Subcutaneous abdominal adipose tissue (tissue), 5 donors: Measurements from ENCODE around the gene FMNL2.

Experiments used
- H3K27ac ChIP-seq: one replicate; pipeline ENCODE4 v1.7.0; 2013; ENCODE audit warnings: low read depth, mild to moderate bottlenecking, inconsistent platforms, low read length, moderate library complexity
- H3K27me3 ChIP-seq, 5 donors: one replicate each; pipeline ENCODE4 v1.7.0; 2013; ENCODE audit warnings: low read length in 5 of 5, inconsistent platforms in 1 of 5; ENCODE audit not compliant: control insufficient read depth in 5 of 5, insufficient read depth in 4 of 5
- H3K36me3 ChIP-seq, 5 donors: one replicate each; pipeline ENCODE4 v1.7.0; 2013; ENCODE audit warnings: low read length in 5 of 5; ENCODE audit not compliant: control insufficient read depth in 5 of 5, insufficient read depth in 5 of 5
- H3K4me1 ChIP-seq, 5 donors: one replicate each; pipeline ENCODE4 v1.7.0; 2013; ENCODE audit warnings: low read length in 5 of 5, mild to moderate bottlenecking in 3 of 5, moderate library complexity in 1 of 5; ENCODE audit not compliant: control insufficient read depth in 5 of 5, insufficient read depth in 5 of 5
- H3K4me3 ChIP-seq, 5 donors: one replicate each; pipeline ENCODE4 v1.7.0; 2013; ENCODE audit warnings: low read length in 5 of 5, low read depth in 1 of 5
- H3K9ac ChIP-seq, 5 donors: one replicate each; pipeline ENCODE4 v1.7.0; 2013; ENCODE audit warnings: low read length in 5 of 5, mild to moderate bottlenecking in 4 of 5, moderate library complexity in 3 of 5
- H3K9me3 ChIP-seq, 5 donors: one replicate each; pipeline ENCODE4 v1.7.0; 2013; ENCODE audit warnings: low read length in 5 of 5; ENCODE audit not compliant: control insufficient read depth in 5 of 5
- donor health status: healthy.
- donor health status: healthy.
- donor health status: healthy.
- donor health status: healthy.
- donor health status: healthy.

FMNL2 gene

DNA sequence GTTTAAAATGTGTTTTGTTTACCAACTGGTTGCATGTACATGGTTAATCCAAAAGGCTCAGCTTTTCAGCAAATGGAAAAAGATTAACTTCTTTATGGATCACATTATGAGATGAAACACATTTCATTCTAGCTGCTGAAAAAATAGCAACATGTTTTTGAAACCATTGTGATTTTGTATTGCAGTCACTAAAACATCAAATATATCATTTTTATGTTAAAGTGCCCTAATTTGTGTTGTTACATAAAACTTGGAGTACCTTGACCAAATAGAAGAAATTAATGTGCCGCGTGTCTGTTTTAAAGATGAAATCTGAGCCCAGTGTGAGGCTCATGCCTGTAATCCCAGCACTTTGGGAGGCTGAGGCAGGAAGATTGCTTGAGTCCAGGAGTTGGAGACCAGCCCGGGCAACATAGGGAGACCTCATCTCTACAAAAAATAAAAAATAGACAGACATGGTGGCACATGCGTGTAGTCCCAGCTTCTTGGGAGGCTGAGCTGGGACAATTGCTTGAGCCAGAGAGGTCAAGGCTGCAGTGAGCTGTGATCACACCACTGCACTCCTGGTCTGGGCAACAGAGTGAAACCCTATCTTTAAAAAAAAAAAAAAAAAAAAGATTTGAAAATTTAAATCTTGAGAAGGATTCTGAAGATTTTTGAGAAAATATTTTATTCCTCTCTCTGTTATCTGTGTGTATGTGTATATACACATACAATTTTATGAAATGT lies 96.6 kb downstream of the FMNL2 start:
- no peak overlapping the region for H3K4me3 ChIP-seq
- H3K36me3 ChIP-seq, result no peaks in the 10 kb centered on the region
- H3K9ac ChIP-seq, result peak overlapping the region in 3 of 5 donors; percentile 2 to 56 (median 52)
- no peaks in the 10 kb centered on the region for H3K9me3 ChIP-seq
- H3K27ac ChIP-seq, result peak overlapping the region; percentile 79
- H3K4me1 ChIP-seq, result peaks cover 3 to 50% (median 41%) of the 10 kb centered on the region in 5 donors
- no peaks in the 10 kb centered on the region for H3K27me3 ChIP-seq

DNA sequence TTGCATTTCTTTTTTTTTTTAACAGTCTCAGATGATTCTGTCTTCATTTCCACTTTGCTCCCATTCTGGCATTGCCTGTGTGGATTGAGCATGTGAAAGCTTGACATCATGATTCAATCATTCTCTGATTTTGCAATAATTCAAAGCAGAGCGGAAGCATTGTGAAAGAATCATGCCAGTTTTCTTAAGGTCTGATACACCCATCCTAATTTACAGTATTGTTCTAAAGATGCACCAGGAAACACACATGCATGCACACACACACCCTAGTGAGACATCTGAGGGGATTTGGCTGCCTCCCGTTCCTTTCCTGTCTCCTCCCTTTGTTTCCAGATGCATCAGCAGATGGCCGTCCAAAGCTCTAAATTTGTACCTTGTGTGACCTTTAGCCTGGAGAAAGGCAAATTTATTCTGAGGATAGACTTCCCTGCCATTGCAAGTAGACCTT lies 97.3 kb downstream of the FMNL2 start:
- H3K27me3 ChIP-seq, result no peaks in the 10 kb centered on the region
- no peaks in the 10 kb centered on the region for H3K9me3 ChIP-seq
- peak overlapping the region; percentile 79 for H3K27ac ChIP-seq
- no peak overlapping the region for H3K4me3 ChIP-seq
- H3K9ac ChIP-seq, result peak overlapping the region in 2 of 5 donors; percentile 56 to 57
- no peaks in the 10 kb centered on the region for H3K36me3 ChIP-seq
- H3K4me1 ChIP-seq, result peaks cover 3 to 55% (median 41%) of the 10 kb centered on the region in 5 donors

DNA sequence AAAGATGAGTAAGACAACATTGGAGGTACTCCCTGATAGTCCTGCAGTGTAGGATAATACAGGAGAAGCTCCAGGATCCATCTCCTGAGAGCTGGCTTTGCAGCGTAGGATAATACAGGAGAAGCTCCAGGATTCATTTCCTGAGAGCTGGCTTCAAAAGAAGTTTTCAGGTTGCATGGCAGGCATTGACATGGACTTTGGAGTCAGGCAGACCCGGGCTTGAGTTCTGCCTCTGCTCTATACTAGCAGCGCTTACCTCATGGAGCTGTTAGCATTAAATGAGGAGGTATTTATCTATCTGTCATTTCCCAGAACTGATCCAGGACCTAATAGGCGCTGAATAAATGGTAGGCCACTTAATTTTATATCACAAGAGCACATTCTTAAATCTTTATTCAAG lies 97.8 kb downstream of the FMNL2 start:
- H3K36me3 ChIP-seq, result no peaks in the 10 kb centered on the region
- H3K9ac ChIP-seq, result peak overlapping the region in 2 of 5 donors; percentile 11 to 56
- H3K4me1 ChIP-seq, result peaks cover 3 to 55% (median 40%) of the 10 kb centered on the region in 5 donors
- no peaks in the 10 kb centered on the region for H3K9me3 ChIP-seq
- H3K4me3 ChIP-seq, result no peak overlapping the region
- no peaks in the 10 kb centered on the region for H3K27me3 ChIP-seq
- peak overlapping the region; percentile 79 for H3K27ac ChIP-seq

DNA sequence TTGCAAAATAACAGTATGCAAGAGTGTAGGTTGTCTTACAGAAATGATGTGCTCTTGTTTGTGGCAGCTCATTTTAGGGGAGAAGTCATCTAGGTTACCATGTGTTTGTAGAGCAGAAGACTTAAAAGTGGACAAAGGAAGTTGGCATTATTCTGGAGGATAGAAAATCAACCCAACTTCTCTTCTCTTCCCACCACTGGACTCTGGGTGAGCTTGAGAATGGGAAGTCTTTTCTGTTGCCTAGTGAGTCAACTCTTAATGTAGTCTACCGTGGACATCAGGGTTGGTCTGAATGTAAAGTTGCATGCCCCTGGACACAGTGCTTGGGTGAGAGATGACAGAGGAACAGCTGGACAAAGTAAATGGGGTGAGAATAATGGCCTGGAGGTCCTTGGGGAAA lies 98.3 kb downstream of the FMNL2 start:
- Histone ChIP-seq H3K9me3 (no peaks in the 10 kb centered on the region), H3K4me1 (peaks cover 3 to 58% (median 35%) of the 10 kb centered on the region in 5 donors), H3K9ac (no peak overlapping the region), H3K27me3 (no peaks in the 10 kb centered on the region), H3K4me3 (no peak overlapping the region), H3K36me3 (no peaks in the 10 kb centered on the region), H3K27ac (peak overlapping the region; percentile 79)

DNA sequence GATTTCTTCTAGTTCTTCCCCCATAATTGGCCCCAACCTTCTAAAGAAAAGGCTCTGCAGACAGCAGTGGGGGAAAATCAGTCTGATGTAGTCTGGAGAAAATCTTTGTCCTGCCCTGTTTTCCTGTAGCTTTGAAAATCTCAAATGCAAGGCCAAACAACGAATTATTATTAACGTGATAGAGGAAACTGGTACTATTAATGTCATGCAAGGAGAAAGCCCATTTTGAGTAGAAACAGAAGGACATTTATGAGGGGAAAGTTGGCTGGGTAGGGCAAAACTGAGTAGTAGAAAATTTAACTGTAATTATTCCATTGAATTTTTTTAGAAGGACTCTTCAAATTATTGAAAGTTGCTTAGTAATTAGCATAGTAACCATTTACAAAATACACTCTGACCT lies 98.8 kb downstream of the FMNL2 start:
- peaks cover 3 to 56% (median 31%) of the 10 kb centered on the region in 5 donors for H3K4me1 ChIP-seq

DNA sequence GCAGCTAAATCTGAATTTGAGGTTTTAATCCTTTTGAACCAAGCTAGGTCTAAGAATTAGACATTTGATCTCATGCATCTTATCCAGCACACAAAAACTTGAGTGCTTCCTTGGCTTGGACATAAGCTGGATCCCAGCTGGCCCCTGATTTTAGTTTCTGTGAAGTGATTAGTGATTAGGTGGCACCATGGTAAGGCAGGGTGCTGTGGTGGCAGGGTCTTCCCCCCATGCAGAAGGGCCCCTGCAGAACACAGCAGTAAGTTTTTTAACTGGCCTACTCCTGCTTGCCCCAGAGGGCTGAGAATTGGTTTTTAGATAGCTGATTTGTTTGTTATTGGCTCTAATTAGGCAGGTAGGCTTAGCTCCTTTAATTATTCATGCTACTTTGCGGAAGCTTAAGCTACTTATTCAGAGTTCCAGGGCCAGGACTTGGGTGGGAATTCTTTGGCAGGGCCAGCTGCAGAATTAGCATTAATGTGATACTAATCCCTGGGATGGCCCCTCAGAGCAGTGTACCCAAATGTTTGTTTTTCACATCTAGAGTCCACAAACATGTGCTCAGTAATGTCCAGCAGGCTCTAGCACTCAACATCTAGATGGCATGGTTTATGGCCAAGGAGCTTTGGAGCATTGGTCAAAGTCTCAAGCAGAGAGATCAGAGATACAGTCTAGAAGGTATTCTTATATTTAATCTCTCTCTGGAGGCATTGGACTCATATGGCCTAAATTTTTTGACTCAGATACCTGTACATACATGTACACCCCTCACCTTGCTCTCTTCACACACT lies 99.6 kb downstream of the FMNL2 start:
- H3K9me3 ChIP-seq, result no peaks in the 10 kb centered on the region
- no peak overlapping the region for H3K4me3 ChIP-seq
- H3K36me3 ChIP-seq, result no peaks in the 10 kb centered on the region
- peak overlapping the region; percentile 79 for H3K27ac ChIP-seq
- no peaks in the 10 kb centered on the region for H3K27me3 ChIP-seq
- no peak overlapping the region for H3K9ac ChIP-seq
- H3K4me1 ChIP-seq, result peaks cover 3 to 52% (median 31%) of the 10 kb centered on the region in 5 donors

More for the DNA sequence above, 98.8 kb downstream of the FMNL2 start:
- Histone ChIP-seq H3K9ac (no peak overlapping the region), H3K27ac (peak overlapping the region; percentile 79), H3K4me3 (no peak overlapping the region), H3K36me3 (no peaks in the 10 kb centered on the region), H3K9me3 (no peaks in the 10 kb centered on the region), H3K27me3 (no peaks in the 10 kb centered on the region)

DNA sequence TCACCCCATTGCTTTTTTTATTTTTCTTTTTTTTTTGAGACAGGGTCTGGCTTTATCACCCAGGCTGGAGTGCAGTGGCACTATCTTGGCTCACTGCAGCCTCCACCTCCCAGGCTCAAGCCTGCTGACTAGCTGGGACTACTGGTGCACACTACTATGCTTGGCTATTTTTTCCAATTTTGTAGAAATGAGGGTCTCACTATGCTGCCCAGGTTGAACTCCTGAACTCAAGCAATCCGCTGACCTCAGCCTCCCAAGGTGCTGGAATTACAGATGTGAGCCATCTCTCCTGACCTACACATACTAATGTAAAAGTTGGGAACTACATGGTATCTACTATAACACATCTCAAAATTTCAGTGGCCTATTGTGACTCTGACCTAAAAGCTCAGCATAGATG lies 101.2 kb downstream of the FMNL2 start:
- peaks cover 3 to 56% (median 33%) of the 10 kb centered on the region in 5 donors for H3K4me1 ChIP-seq
- no peaks in the 10 kb centered on the region for H3K36me3 ChIP-seq
- no peaks in the 10 kb centered on the region for H3K9me3 ChIP-seq
- no peak overlapping the region for H3K4me3 ChIP-seq
- H3K9ac ChIP-seq, result no peak overlapping the region
- no peaks in the 10 kb centered on the region for H3K27me3 ChIP-seq
- no peak overlapping the region for H3K27ac ChIP-seq

DNA sequence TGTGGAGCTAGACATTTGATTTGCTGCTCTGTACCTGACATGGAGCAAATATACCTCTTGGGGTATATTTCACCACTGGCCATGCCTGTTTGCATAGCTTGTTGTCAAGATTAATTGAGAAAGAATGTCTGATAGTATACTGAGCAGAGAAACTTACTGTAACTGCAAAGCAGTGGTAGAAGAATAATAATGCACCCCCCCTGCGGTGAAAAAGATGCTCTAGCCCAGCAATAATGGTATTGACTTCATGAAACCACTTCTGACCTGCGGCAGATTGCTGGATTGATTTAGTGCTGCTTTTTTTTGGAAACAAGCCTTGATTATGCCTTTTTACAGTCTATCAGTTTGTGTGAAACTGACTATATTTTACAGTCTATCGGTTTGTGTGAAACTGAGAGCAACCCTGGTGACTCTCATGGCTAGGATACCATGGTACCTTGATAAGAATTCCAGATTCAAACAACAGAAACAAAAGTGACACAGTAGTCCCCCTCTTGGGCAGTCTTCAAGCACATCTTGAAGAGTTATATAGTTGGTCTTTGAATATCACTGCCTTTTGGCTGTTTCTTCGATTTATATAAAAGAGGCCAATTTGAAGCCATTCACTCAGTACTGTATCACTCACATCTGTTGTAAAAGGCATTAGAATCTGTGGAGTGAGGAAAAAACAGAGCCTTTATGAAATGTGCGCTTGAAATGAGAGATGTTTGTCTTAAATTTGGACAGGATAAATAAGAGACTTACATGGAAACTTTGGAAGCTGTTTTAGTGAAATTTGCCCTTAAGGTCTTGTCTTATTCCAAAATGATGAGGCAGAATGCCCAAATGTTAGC lies 102.5 kb downstream of the FMNL2 start:
- H3K4me3 ChIP-seq, result no peak overlapping the region
- peak overlapping the region; percentile 3 for H3K27ac ChIP-seq
- H3K9me3 ChIP-seq, result no peaks in the 10 kb centered on the region
- H3K9ac ChIP-seq, result no peak overlapping the region
- H3K36me3 ChIP-seq, result no peaks in the 10 kb centered on the region
- peaks cover 0 to 42% (median 21%) of the 10 kb centered on the region in 5 donors for H3K4me1 ChIP-seq
- H3K27me3 ChIP-seq, result no peaks in the 10 kb centered on the region

DNA sequence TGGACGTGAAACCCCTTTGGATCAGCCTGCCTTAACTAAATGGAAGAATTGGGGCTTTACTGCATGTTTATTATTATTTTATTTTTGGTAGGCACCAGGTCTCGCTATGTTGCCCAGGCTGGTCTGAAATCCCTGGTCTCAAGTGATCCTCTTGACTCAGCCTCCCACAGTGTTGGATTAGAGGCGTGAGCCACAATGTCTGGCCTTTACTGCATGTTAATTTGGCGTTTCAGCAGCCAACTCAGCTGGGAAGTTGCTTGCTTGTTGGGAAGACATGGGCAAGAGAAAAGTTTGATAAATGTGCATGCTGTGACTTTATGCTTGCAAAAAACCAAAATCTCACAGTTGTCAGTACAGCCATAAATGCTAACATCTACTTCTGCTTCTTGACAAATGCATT lies 105.1 kb downstream of the FMNL2 start:
- Histone ChIP-seq H3K27me3 (no peaks in the 10 kb centered on the region), H3K9ac (no peak overlapping the region), H3K27ac (no peak overlapping the region), H3K4me3 (no peak overlapping the region), H3K9me3 (no peaks in the 10 kb centered on the region), H3K36me3 (no peaks in the 10 kb centered on the region), H3K4me1 (peaks cover 0 to 37% (median 25%) of the 10 kb centered on the region in 5 donors)
